Peyer's patch (tissue), 4 donors: ENCODE measurements around the gene TSPAN9. TPM values are rescaled to one million over a fixed set of nuclear protein-coding genes. Genes with fewer than 3 reads are reported as not detected.

ENCODE experiments used
- DNase-seq, 3 donors: peaks; one replicate each; pipeline ENCODE4 v3.0.0-alpha.2; 2017 to 2019
- H3K27ac ChIP-seq, 4 donors: fragments of 200-600 bp; sonication (generic); one replicate each; pipeline ENCODE4 v1.5.1; 2016 to 2019
- H3K27me3 ChIP-seq, 2 donors: fragments of 200-600 bp; sonication (generic); one replicate each; pipeline ENCODE4 v1.5.1; 2019
- H3K36me3 ChIP-seq, 3 donors: fragments of 200-600 bp; sonication (generic); one replicate each; pipeline ENCODE4 v1.5.1; 2016 to 2019
- H3K4me1 ChIP-seq, 4 donors: fragments of 200-600 bp; sonication (generic); one replicate each; pipeline ENCODE4 v1.5.1; 2016 to 2019
- H3K4me3 ChIP-seq, 4 donors: fragments of 200-600 bp; sonication (generic); 1 replicate in 3 of 4; 2 replicates in 1 of 4; pipeline ENCODE4 v1.5.1; 2016 to 2019; ENCODE audit warnings: mild to moderate bottlenecking in 1 of 4
- H3K9me3 ChIP-seq, 4 donors: fragments of 200-600 bp; sonication (generic); one replicate each; pipeline ENCODE4 v1.5.1; 2016 to 2019; ENCODE audit warnings: mild to moderate bottlenecking in 1 of 4
- CTCF ChIP-seq, 6 experiments: fragments of 450-650 bp in 4 of 6; fragments of 200-600 bp in 2 of 6; sonication (generic) in 1 of 6; IDR thresholded peaks; one replicate each; pipeline ENCODE4 v1.5.1; 2017 to 2019; ENCODE audit warnings: antibody characterized with exemption in 6 of 6, mild to moderate bottlenecking in 3 of 6, moderate library complexity in 1 of 6
- POLR2A ChIP-seq, 2 donors: fragments of 450-650 bp; IDR thresholded peaks; one replicate each; pipeline ENCODE4 v1.5.1; 2017; ENCODE audit warnings: antibody characterized with exemption in 2 of 2, mild to moderate bottlenecking in 2 of 2, moderate library complexity in 2 of 2
- total RNA-seq, 4 donors: library from RNA; depleted of rRNA; stranded (reverse); fragments of >200 nt; gene quantifications; one replicate each; pipeline ENCODE4 v1.1.0, GENCODE V29; 2016

TSPAN9 gene
- total RNA-seq, 4 donors from 2014 or later = 7.5 to 23.9 (median 11.8) TPM

GRCh38 chr12:3228552-3228951 is 151.4 kb downstream of the TSPAN9 start:
- TF ChIP-seq POLR2A (IDR thresholded peaks at IDR 0.05) = no peak
- no peak for TF ChIP-seq CTCF (IDR thresholded peaks at IDR 0.05)
- Histone ChIP-seq H3K4me3 (no peak overlapping the region), H3K9me3 (no peaks in the 10 kb centered on the region), H3K4me1 (no peaks in the 10 kb centered on the region), H3K27ac (no peak overlapping the region), H3K27me3 (no peaks in the 10 kb centered on the region), H3K36me3 (no peaks in the 10 kb centered on the region)
- DNase-seq = no peak

GRCh38 chr12:3229577-3229976 is 152.4 kb downstream of the TSPAN9 start:
- Histone ChIP-seq H3K27me3 (no peaks in the 10 kb centered on the region), H3K9me3 (no peaks in the 10 kb centered on the region), H3K36me3 (no peaks in the 10 kb centered on the region), H3K4me3 (no peak overlapping the region), H3K27ac (no peak overlapping the region), H3K4me1 (no peaks in the 10 kb centered on the region)
- DNase-seq = no peak
- TF ChIP-seq CTCF (IDR thresholded peaks at IDR 0.05) (no peak), POLR2A (IDR thresholded peaks at IDR 0.05) (no peak)

GRCh38 chr12:3230758-3231375 is 153.7 kb downstream of the TSPAN9 start:
- H3K4me3 ChIP-seq = no peak overlapping the region
- DNase-seq = no peak
- H3K9me3 ChIP-seq = no peaks in the 10 kb centered on the region
- no peaks in the 10 kb centered on the region for H3K36me3 ChIP-seq
- TF ChIP-seq CTCF (IDR thresholded peaks at IDR 0.05) (no peak), POLR2A (IDR thresholded peaks at IDR 0.05) (no peak)
- no peak overlapping the region for H3K27ac ChIP-seq
- no peaks in the 10 kb centered on the region for H3K27me3 ChIP-seq
- H3K4me1 ChIP-seq = no peaks in the 10 kb centered on the region

GRCh38 chr12:3231399-3231876 is 154.3 kb downstream of the TSPAN9 start:
- Histone ChIP-seq H3K27ac (no peak overlapping the region), H3K4me3 (no peak overlapping the region), H3K9me3 (no peaks in the 10 kb centered on the region), H3K4me1 (no peaks in the 10 kb centered on the region), H3K27me3 (no peaks in the 10 kb centered on the region), H3K36me3 (no peaks in the 10 kb centered on the region)
- no peak for DNase-seq
- no peak for TF ChIP-seq POLR2A (IDR thresholded peaks at IDR 0.05)
- no peak for TF ChIP-seq CTCF (IDR thresholded peaks at IDR 0.05)

- DNase-seq = no peak
Measured at GRCh38 chr12:3233797-3234196, 156.6 kb downstream of the TSPAN9 start.

More at GRCh38 chr12:3233797-3234196, 156.6 kb downstream of the TSPAN9 start:
- TF ChIP-seq POLR2A (IDR thresholded peaks at IDR 0.05) (no peak), CTCF (IDR thresholded peaks at IDR 0.05) (no peak)
- no peak overlapping the region for H3K27ac ChIP-seq
- H3K36me3 ChIP-seq = no peaks in the 10 kb centered on the region
- no peak overlapping the region for H3K4me3 ChIP-seq
- no peaks in the 10 kb centered on the region for H3K27me3 ChIP-seq
- H3K4me1 ChIP-seq = no peaks in the 10 kb centered on the region
- no peaks in the 10 kb centered on the region for H3K9me3 ChIP-seq
